Pancreas (tissue), 10 donors: ENCODE results near the gene CD58. TPM values are rescaled to one million over a fixed set of nuclear protein-coding genes. Genes with fewer than 3 reads are reported as not detected.
"Not testable (repeated sequence)": the region's sequence is repeated elsewhere in the genome, so short reads cannot be mapped to it uniquely, and the experiment has no call there.

Experiments
- ATAC-seq, 4 donors: fragments of 200-7000 bp; cut with Tn5 transposase; one replicate each; pipeline versions ENCODE4 v1.8.0 to v1.9.1; 2020; ENCODE audit warnings: mild to moderate bottlenecking in 4 of 4, moderate library complexity in 4 of 4
- DNase-seq, 6 donors: peaks; one replicate each; pipeline ENCODE4 v3.0.0-alpha.2; 2020
- FAIRE-seq: peaks from 2 replicates; lab custom pipeline; 2012; peaks lifted over from hg19 to GRCh38; lab: Jason Lieb, UNC
- H3K27ac ChIP-seq, 4 donors: fragments of 200-600 bp; sonication (generic); 1 replicate in 3 of 4; 2 replicates in 1 of 4; pipeline versions ENCODE4 v1.5.0 to v1.8.0; 2020
- H3K27me3 ChIP-seq, 4 donors: fragments of 200-600 bp; one replicate each; pipeline ENCODE4 v1.8.0; 2021
- H3K36me3 ChIP-seq, 3 donors: fragments of 200-600 bp; sonication (generic) in 1 of 3; one replicate each; pipeline versions ENCODE4 v1.5.0 to v1.8.0; 2020 to 2021
- H3K4me1 ChIP-seq, 3 donors: fragments of 200-600 bp; one replicate each; pipeline ENCODE4 v1.8.0; 2021
- H3K4me3 ChIP-seq, 4 donors: fragments of 200-600 bp; sonication (generic) in 2 of 4; one replicate each; pipeline versions ENCODE4 v1.5.0 to v1.8.0; 2020 to 2021
- H3K9me3 ChIP-seq, 4 donors: fragments of 200-600 bp; one replicate each; pipeline ENCODE4 v1.8.0; 2021
- WGBS, 2 donors: extraction: QIAGEN DNeasy Blood & Tissue Kit; methylation state at CpG; one replicate each; pipeline ENCODE4 v1.1.7; 2013; 5-methylcytosine and 5-hydroxymethylcytosine counted together
- intact Hi-C, 3 donors: fragments of 100-400 bp; cut with DNase I; formaldehyde crosslinking; loops; one replicate each; pipeline versions ENCODE4 v1.11.1 to v1.14.2; 2022
- polyA plus RNA-seq, 2 donors: library from polyadenylated mRNA; stranded (reverse); fragments of 200-250 nt; gene quantifications; one replicate each; pipeline ENCODE4 v1.2.3, GENCODE V29; 2013
- total RNA-seq, 6 donors: library from RNA; stranded (reverse); fragmentation: NEBNext Ultra II Directional in 4 of 6; extraction: Animal tissue kit (Norgen Biotek cat#: 25700) in 4 of 6; gene quantifications; one replicate each; pipeline versions ENCODE4 v1.2.1 to v1.2.4, GENCODE V29; 2021 to 2023
- TF ChIP-seq, protein P1 (sequence below), 4 donors: fragments of 200-600 bp; sonication (generic) in 3 of 4; IDR thresholded peaks; one replicate each; pipeline versions ENCODE4 v1.5.0 to v1.8.0; 2021; ENCODE audit warnings: antibody characterized with exemption in 4 of 4
- donor health status: healthy with polysubstance abuse.
- donor health status: DM: no; HTN: no; CAD: no; lungs with moderate emphysema.
- donor health status: DM: no; HTN: no; CAD: no.
- donor health status: control.
- donor health status: control.
- donor health status: Bipolar disorder and iron deficiency.
- donor health status: DM: yes; HTN: yes; CAD: no.
- donor health status: DM: no; HTN: no; CAD: no.
- donor health status: DM: no; HTN: no; CAD: no.
- donor health status: DM: yes; HTN: yes; CAD: no.

Gene CD58
- total and polyA plus RNA-seq, 8 donors = 1.7 to 9.1 (median 4.0) TPM

DNA sequence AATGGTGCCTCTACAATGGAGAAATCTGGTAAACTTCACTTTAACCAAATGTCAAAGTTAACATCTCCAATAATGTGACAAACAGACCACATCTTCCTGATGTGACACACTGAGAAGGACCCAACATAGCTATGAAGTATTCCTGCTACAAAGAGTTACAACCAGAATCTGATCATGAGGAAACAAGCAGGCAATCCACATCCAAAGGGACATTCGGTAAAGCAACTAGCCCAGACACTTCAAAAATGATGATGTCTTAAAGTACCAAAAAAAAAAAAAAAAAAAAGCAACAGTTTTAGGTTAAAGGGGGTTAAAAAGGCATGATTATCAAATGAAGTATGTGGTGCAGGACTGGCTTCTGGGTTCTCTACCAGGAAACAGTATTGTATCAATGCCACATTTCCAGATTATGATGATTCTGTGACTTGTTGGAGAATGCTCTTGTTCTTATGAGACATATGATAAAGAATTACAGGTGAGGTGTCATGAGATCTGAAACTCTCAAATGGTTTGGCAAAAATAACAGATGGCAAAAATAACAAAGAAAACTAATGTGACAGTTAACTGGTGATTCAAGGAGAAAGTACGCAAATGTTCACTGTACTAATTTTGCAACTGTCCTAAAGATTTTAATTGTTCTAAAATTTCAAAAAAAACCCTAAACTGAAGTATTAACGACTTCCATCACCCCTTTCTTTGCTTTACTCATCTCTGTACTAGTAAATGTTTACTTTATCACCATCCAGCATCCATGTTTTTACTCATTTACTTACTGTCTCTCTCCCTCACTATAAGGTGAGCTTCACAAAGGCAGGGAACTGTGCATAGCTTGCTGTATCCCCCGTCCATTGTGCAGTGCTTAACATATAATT is 2.8 kb downstream of the CD58 start:
- Histone ChIP-seq H3K4me1 (no peaks in the 10 kb centered on the region), H3K27me3 (peaks cover 0 to 5% (median 0%) of the 10 kb centered on the region in 4 donors), H3K4me3 (no peak overlapping the region), H3K27ac (no peak overlapping the region), H3K36me3 (no peaks in the 10 kb centered on the region), H3K9me3 (no peaks in the 10 kb centered on the region)
- ATAC-seq = no peak
- TF ChIP-seq, protein P1, sequence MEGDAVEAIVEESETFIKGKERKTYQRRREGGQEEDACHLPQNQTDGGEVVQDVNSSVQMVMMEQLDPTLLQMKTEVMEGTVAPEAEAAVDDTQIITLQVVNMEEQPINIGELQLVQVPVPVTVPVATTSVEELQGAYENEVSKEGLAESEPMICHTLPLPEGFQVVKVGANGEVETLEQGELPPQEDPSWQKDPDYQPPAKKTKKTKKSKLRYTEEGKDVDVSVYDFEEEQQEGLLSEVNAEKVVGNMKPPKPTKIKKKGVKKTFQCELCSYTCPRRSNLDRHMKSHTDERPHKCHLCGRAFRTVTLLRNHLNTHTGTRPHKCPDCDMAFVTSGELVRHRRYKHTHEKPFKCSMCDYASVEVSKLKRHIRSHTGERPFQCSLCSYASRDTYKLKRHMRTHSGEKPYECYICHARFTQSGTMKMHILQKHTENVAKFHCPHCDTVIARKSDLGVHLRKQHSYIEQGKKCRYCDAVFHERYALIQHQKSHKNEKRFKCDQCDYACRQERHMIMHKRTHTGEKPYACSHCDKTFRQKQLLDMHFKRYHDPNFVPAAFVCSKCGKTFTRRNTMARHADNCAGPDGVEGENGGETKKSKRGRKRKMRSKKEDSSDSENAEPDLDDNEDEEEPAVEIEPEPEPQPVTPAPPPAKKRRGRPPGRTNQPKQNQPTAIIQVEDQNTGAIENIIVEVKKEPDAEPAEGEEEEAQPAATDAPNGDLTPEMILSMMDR (IDR thresholded peaks at IDR 0.05) = no peak
- DNase-seq = no peak
- intact Hi-C loops = no loop called here
- 69 to 70% methylated on average over 4 of the region's 4 CpGs for WGBS, 2 donors
- FAIRE-seq = no peak

DNA sequence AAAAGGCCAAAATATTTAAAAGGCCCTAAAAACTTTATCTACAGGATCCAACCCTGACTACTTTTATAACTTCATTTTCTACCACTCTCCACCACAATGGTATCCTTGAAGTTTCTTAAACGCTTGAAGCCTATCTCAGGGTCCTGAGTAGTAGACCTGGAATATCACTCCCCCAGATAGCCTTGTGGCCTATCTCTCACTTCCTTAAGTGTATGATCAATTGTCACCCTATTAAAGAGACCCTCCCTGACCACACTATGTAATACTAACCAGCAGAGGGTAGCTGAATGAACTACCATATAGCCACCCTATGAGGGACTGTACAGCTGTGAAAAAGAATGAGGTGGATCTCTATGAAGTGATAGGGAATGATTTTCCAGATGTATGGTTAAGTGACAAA is 5.6 kb downstream of the CD58 start:
- intact Hi-C loops = no loop called here
- no peaks in the 10 kb centered on the region for H3K9me3 ChIP-seq
- H3K27ac ChIP-seq = no peak overlapping the region
- no peak overlapping the region for H3K4me3 ChIP-seq
- 85 to 90% methylated on average over 1 of the region's 1 CpG for WGBS, 2 donors
- H3K27me3 ChIP-seq = no peaks in the 10 kb centered on the region
- FAIRE-seq (no peak), DNase-seq (no peak), ATAC-seq (no peak)
- H3K4me1 ChIP-seq = no peaks in the 10 kb centered on the region
- H3K36me3 ChIP-seq = no peaks in the 10 kb centered on the region
- TF ChIP-seq, protein P1 (IDR thresholded peaks at IDR 0.05) = no peak

DNA sequence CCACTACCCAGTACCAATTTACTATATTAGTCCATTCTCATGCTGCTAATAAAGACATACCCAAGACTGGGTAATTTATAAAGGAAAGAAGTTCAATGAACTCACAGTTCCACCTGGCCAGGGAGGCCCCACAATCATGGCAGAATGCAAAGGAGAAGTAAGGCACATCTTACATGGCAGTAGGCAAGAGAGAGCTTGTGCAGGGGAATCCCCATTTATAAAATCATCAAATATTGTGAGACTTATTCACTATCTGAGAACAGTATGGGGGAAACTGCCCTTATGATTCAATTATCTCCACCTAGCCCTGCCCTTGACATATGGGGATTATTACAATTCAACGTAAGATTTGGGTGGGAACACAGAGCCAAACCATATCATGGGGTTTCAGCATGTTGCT is 6.4 kb downstream of the CD58 start:
- Histone ChIP-seq H3K4me1 (no peaks in the 10 kb centered on the region), H3K27ac (no peak overlapping the region), H3K36me3 (no peaks in the 10 kb centered on the region), H3K27me3 (no peaks in the 10 kb centered on the region), H3K4me3 (no peak overlapping the region), H3K9me3 (no peaks in the 10 kb centered on the region)
- TF ChIP-seq, protein P1 (IDR thresholded peaks at IDR 0.05) = no peak
- intact Hi-C loops = no loop called here
- 85 to 94% methylated on average over 1 of the region's 1 CpG for WGBS, 2 donors
- FAIRE-seq (no peak), ATAC-seq (no peak), DNase-seq (no peak)

DNA sequence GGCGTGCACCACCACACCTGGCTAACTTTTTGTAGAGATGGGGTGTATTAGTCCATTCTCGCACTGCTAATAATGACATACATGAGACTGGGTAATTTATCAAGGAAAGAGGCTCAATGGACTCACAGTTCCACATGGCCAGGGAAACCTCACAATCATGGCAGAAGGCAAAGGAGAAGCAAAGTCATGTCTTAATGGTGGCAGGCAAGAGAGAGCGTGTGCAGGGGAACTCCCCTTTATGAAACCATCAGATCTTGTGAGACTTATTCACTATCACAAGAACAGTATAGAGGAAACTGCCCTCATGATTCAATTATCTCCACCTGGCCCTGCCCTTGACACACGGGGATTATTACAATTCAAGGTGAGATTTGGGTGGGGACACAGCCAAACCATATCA is 8.4 kb downstream of the CD58 start:
- not testable (repeated sequence) for ATAC-seq

DNA sequence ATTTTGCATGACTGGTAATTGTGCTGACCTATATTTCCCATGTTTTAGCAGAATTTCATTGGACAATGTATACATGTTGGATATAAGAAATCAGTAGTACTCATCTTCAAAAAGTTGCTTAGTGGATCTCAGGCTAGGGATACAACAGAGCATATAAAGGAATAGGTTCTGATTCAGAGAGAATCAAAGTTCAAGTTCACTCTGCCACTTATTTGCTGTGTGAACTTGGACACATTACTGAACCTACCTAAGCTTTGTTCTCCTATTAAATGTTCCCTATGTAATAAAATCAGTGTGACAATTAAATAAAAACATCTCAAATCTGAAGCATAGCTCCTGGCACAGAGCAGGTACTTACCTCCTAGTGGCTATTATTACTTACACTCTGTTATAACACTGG is 9.3 kb downstream of the CD58 start:
- Histone ChIP-seq H3K9me3 (no peaks in the 10 kb centered on the region), H3K36me3 (no peaks in the 10 kb centered on the region), H3K27ac (no peak overlapping the region), H3K27me3 (no peaks in the 10 kb centered on the region), H3K4me1 (no peaks in the 10 kb centered on the region), H3K4me3 (no peak overlapping the region)
- TF ChIP-seq, protein P1 (IDR thresholded peaks at IDR 0.05) = no peak
- ATAC-seq = no peak
- intact Hi-C loops = no loop called here
- DNase-seq = no peak
- no peak for FAIRE-seq

More for the DNA sequence above, 8.4 kb downstream of the CD58 start:
- intact Hi-C loops, H3K27ac ChIP-seq, H3K4me3 ChIP-seq, DNase-seq, FAIRE-seq, H3K27me3 ChIP-seq, H3K9me3 ChIP-seq, H3K4me1 ChIP-seq, H3K36me3 ChIP-seq: not testable (repeated sequence)
- WGBS, 2 donors = 92 to 95% methylated on average over 4 of the region's 4 CpGs
